ENCODE results near the gene CCDC169. TPM values are rescaled to one million over a fixed set of nuclear protein-coding genes. Genes with fewer than 3 reads are reported as not detected.

Gene CCDC169
- total RNA-seq, 1 experiment from 2014 or later = not detected

DNA sequence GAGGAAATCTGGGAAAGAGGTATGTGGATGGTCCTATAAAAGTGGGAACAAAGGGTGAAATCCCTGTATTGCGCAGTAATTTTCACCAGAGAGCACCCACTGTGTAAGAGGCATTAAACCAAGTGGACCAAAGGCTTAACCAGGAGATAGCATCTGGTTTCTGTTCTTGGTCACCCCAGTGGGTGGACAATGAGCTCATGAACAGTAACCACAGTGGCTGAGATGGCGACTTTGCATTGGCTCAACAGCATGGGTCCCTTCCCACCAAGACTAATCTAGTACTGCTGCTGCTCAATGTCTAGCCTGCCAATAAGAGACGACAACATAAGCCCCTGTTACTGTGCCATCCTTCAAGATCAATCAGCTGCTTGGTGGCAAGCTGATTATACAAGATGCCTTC is 36.6 kb downstream of the CCDC169 start:
- BruUV-seq (replicated peaks) = no TSS peak
- no peaks in the 10 kb centered on the region for H3K79me2 ChIP-seq (ENCODE audit: insufficient read depth, low read length)

DNA sequence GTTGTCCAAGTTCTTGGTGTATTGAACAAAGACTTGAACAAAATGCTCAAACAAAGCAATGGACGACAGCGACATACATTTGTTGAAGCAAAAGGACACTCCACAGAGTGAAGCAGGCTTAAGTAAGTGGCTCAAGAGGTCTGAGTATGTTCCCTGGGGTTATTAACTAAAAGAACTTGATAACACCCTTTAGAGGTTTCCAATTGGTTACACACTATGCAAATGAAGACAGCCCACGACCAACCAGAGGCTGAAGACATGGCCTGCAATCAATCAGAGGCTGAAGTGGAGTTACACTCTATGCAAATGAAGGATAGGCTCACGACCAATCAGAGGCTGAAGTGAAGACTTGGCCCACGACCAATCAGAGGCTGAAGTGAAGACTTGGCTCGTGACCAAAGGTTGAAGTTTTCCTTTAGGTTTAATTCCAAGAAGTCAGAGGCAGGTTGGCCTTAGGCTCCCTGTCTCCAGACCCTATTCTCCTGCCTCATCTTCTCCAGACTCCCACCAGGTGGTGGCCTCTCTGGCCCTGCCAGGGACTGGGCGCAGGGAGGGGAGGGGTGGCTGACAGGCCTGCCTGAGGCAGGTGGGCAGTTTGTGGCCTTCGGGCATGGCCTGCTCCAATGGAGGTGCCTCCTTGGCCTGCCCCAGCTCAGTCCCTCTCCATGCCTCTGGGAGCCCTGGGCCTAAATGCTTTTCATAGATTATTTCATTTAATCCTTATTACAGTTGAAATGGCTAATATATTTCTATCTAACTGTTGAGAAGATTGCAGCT is 38.1 kb downstream of the CCDC169 start:
- Histone ChIP-seq H3K4me2 (ENCODE audit: low read length) (no peak overlapping the region), H3K9me3 (ENCODE audit: control insufficient read depth in 1 of 2, insufficient read depth in 1 of 2, low read depth in 1 of 2, low read length in 2 of 2) (peaks cover 5 to 23% of the 10 kb centered on the region in 2 experiments; a peak in 1 of 4 replicates), H3K9me2 (ENCODE audit: insufficient read depth) (no peaks in the 10 kb centered on the region), H3K27me3 (ENCODE audit: insufficient read depth, low read length) (no peaks in the 10 kb centered on the region), H2AFZ (ENCODE audit: low read depth, low read length, poor library complexity, severe bottlenecking) (no peak overlapping the region), H3K4me1 (ENCODE audit: control insufficient read depth in 1 of 2, insufficient read depth in 2 of 2, low read length in 2 of 2) (no peaks in the 10 kb centered on the region), H3K27ac (ENCODE audit: low read depth, low read length) (no peak overlapping the region), H3K9ac (ENCODE audit: low read length) (no peak overlapping the region), H3K79me2 (ENCODE audit: insufficient read depth, low read length) (no peaks in the 10 kb centered on the region), H3K4me3 (replicated peaks in 1 of 2; ENCODE audit: low read depth in 1 of 2, low read length in 2 of 2) (no peak overlapping the region), H3K36me3 (ENCODE audit: control insufficient read depth in 1 of 2, insufficient read depth in 2 of 2, low read length in 2 of 2) (no peaks in the 10 kb centered on the region), H4K20me1 (ENCODE audit: insufficient read depth) (no peaks in the 10 kb centered on the region)
- ChIA-PET CTCF (no interaction called here), RAD21 (ENCODE audit: low non-redundant PET in 1 of 2, low total read pairs in 2 of 2, uncharacterized antibody in 2 of 2, unreplicated experiment in 2 of 2) (no interaction called here), POLR2A (no interaction called here)
- ATAC-seq (no peak), DNase-seq (ENCODE audit: low read depth, low spot score) (no peak)
- BruUV-seq (replicated peaks) = no TSS peak
- intact Hi-C loops (cut with micrococcal nuclease) = no loop called here
- TF ChIP-seq RAD21 (IDR thresholded peaks at IDR 0.05; ENCODE audit: low read depth) (no peak), CEBPB (IDR thresholded peaks at IDR 0.05; ENCODE audit: low read depth) (no peak), EGR1 (IDR thresholded peaks at IDR 0.05; ENCODE audit: low read depth) (no peak), JUND (IDR thresholded peaks at IDR 0.05) (no peak)
- TF ChIP-seq, protein P1, sequence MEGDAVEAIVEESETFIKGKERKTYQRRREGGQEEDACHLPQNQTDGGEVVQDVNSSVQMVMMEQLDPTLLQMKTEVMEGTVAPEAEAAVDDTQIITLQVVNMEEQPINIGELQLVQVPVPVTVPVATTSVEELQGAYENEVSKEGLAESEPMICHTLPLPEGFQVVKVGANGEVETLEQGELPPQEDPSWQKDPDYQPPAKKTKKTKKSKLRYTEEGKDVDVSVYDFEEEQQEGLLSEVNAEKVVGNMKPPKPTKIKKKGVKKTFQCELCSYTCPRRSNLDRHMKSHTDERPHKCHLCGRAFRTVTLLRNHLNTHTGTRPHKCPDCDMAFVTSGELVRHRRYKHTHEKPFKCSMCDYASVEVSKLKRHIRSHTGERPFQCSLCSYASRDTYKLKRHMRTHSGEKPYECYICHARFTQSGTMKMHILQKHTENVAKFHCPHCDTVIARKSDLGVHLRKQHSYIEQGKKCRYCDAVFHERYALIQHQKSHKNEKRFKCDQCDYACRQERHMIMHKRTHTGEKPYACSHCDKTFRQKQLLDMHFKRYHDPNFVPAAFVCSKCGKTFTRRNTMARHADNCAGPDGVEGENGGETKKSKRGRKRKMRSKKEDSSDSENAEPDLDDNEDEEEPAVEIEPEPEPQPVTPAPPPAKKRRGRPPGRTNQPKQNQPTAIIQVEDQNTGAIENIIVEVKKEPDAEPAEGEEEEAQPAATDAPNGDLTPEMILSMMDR (IDR thresholded peaks at IDR 0.05 in 2 of 3, conservative IDR thresholded peaks at IDR 0.05 in 1 of 3; ENCODE audit: borderline replicate concordance in 1 of 3, insufficient read depth in 1 of 3, low read depth in 2 of 3, low read length in 2 of 3) = no peak
- TF ChIP-seq, protein P2, sequence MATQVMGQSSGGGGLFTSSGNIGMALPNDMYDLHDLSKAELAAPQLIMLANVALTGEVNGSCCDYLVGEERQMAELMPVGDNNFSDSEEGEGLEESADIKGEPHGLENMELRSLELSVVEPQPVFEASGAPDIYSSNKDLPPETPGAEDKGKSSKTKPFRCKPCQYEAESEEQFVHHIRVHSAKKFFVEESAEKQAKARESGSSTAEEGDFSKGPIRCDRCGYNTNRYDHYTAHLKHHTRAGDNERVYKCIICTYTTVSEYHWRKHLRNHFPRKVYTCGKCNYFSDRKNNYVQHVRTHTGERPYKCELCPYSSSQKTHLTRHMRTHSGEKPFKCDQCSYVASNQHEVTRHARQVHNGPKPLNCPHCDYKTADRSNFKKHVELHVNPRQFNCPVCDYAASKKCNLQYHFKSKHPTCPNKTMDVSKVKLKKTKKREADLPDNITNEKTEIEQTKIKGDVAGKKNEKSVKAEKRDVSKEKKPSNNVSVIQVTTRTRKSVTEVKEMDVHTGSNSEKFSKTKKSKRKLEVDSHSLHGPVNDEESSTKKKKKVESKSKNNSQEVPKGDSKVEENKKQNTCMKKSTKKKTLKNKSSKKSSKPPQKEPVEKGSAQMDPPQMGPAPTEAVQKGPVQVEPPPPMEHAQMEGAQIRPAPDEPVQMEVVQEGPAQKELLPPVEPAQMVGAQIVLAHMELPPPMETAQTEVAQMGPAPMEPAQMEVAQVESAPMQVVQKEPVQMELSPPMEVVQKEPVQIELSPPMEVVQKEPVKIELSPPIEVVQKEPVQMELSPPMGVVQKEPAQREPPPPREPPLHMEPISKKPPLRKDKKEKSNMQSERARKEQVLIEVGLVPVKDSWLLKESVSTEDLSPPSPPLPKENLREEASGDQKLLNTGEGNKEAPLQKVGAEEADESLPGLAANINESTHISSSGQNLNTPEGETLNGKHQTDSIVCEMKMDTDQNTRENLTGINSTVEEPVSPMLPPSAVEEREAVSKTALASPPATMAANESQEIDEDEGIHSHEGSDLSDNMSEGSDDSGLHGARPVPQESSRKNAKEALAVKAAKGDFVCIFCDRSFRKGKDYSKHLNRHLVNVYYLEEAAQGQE (IDR thresholded peaks at IDR 0.05; ENCODE audit: low read depth) = no peak

More for the DNA sequence above, 36.6 kb downstream of the CCDC169 start:
- ChIA-PET RAD21 (ENCODE audit: low non-redundant PET in 1 of 2, low total read pairs in 2 of 2, uncharacterized antibody in 2 of 2, unreplicated experiment in 2 of 2) (no interaction called here), POLR2A (no interaction called here), CTCF (no interaction called here)
- Histone ChIP-seq H4K20me1 (ENCODE audit: insufficient read depth) (no peaks in the 10 kb centered on the region), H3K27ac (ENCODE audit: low read depth, low read length) (no peak overlapping the region), H3K4me3 (replicated peaks in 1 of 2; ENCODE audit: low read depth in 1 of 2, low read length in 2 of 2) (no peak overlapping the region), H3K9ac (ENCODE audit: low read length) (no peak overlapping the region), H3K9me3 (ENCODE audit: control insufficient read depth in 1 of 2, insufficient read depth in 1 of 2, low read depth in 1 of 2, low read length in 2 of 2) (peaks cover 5 to 30% of the 10 kb centered on the region in 2 experiments; a peak in 1 of 4 replicates), H3K27me3 (ENCODE audit: insufficient read depth, low read length) (no peaks in the 10 kb centered on the region), H3K9me2 (ENCODE audit: insufficient read depth) (no peaks in the 10 kb centered on the region), H3K4me1 (ENCODE audit: control insufficient read depth in 1 of 2, insufficient read depth in 2 of 2, low read length in 2 of 2) (no peaks in the 10 kb centered on the region), H3K4me2 (ENCODE audit: low read length) (no peak overlapping the region), H3K36me3 (ENCODE audit: control insufficient read depth in 1 of 2, insufficient read depth in 2 of 2, low read length in 2 of 2) (no peaks in the 10 kb centered on the region), H2AFZ (ENCODE audit: low read depth, low read length, poor library complexity, severe bottlenecking) (no peak overlapping the region)
- intact Hi-C loops (cut with micrococcal nuclease) = no loop called here
- ATAC-seq = no peak
- DNase-seq (ENCODE audit: low read depth, low spot score) = no peak
- no peak for TF ChIP-seq POLR2AphosphoS5 (IDR thresholded peaks at IDR 0.05; ENCODE audit: low read depth, low read length)
- TF ChIP-seq, protein P3, sequence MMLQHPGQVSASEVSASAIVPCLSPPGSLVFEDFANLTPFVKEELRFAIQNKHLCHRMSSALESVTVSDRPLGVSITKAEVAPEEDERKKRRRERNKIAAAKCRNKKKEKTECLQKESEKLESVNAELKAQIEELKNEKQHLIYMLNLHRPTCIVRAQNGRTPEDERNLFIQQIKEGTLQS (IDR thresholded peaks at IDR 0.05) = no peak
- TF ChIP-seq, protein P4, sequence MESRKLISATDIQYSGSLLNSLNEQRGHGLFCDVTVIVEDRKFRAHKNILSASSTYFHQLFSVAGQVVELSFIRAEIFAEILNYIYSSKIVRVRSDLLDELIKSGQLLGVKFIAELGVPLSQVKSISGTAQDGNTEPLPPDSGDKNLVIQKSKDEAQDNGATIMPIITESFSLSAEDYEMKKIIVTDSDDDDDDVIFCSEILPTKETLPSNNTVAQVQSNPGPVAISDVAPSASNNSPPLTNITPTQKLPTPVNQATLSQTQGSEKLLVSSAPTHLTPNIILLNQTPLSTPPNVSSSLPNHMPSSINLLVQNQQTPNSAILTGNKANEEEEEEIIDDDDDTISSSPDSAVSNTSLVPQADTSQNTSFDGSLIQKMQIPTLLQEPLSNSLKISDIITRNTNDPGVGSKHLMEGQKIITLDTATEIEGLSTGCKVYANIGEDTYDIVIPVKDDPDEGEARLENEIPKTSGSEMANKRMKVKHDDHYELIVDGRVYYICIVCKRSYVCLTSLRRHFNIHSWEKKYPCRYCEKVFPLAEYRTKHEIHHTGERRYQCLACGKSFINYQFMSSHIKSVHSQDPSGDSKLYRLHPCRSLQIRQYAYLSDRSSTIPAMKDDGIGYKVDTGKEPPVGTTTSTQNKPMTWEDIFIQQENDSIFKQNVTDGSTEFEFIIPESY (IDR thresholded peaks at IDR 0.05; ENCODE audit: extremely low read depth, insufficient replicate concordance, low read length) = no peak
- no peak for TF ChIP-seq ZFX (IDR thresholded peaks at IDR 0.05)
